GM12892 (cell line): Measurements from ENCODE around the gene SCFD2.

Experiments used
- POLR2A ChIP-seq: IDR thresholded peaks from 2 replicates; pipeline ENCODE4 v1.6.1; 2011; ENCODE audit warnings: low read depth, low read length, control low read depth
- POLR2AphosphoS5 ChIP-seq: IDR thresholded peaks from 2 replicates; pipeline ENCODE4 v1.6.1; 2011; ENCODE audit warnings: low read depth, low read length, control low read depth
- TAF1 ChIP-seq: IDR thresholded peaks from 2 replicates; pipeline ENCODE4 v1.6.1; 2011; ENCODE audit warnings: low read depth, mild to moderate bottlenecking, control low read depth, low read length, borderline replicate concordance

DNA sequence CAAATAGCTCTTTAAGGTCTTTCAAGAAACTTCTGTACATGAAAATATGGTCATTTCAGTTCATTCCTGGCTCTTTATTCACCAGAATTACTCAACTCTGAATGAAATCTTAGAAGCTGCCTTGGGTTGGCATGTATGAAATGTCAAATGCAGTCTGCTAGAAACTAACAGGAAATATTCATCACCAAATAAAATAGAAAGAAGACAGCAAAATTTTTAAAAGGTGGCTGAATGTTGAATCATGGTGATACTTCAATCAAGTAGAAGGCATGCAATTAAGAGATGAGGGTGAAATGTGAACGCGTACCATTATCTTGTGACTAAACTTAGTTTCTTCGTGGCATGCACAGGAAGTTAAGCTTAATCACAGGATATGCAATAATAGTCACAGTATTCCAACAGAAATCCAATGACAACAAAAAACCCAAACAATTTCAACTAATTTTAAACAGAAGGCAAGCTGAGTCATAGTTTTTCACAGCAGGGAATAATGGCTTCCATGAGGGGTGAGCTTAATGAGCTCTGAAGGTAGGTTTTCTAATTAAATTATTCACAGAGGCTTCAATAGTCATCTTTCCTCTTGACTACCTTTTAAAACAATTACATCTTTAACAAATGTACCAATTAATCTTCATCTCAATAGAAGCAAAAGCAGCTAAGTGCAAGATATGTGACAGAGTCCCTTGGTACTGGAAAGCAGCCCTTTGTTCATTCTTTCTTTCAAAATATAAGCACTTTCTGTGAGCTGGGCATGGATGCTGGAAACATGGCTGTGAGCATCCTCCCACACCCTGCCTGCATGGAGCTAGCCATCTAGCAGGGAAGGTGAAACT lies 44.5 kb downstream of the SCFD2 start:
- no peak for TF ChIP-seq POLR2A
- no peak for TF ChIP-seq POLR2AphosphoS5
- TF ChIP-seq TAF1, result no peak
